Panc1 (cell line): ENCODE data around the gene MPL.

ENCODE experiments used
- SIN3A ChIP-seq: IDR thresholded peaks from 2 replicates; pipeline ENCODE4 v1.6.1; 2012; ENCODE audit warnings: low read depth, mild to moderate bottlenecking, low read length, moderate library complexity, borderline replicate concordance; ENCODE audit not compliant: insufficient read depth
- TCF7L2 ChIP-seq: IDR thresholded peaks from 2 replicates; pipeline ENCODE4 v1.6.1; 2011; ENCODE audit warnings: mild to moderate bottlenecking, low read depth, low read length, inconsistent platforms
- TF ChIP-seq, protein P1 (sequence below): fragments of 450-650 bp; IDR thresholded peaks from 2 replicates; pipeline ENCODE4 v1.5.1; 2017; ENCODE audit warnings: mild to moderate bottlenecking
- TF ChIP-seq, protein P2 (sequence below), 2 experiments: IDR thresholded peaks; 2 replicates each; pipeline ENCODE4 v1.6.1; 2011 to 2012; ENCODE audit warnings: low read depth in 2 of 2, control low read depth in 1 of 2, low read length in 1 of 2, mild to moderate bottlenecking in 1 of 2, moderate library complexity in 1 of 2; ENCODE audit not compliant: insufficient read depth in 1 of 2

DNA sequence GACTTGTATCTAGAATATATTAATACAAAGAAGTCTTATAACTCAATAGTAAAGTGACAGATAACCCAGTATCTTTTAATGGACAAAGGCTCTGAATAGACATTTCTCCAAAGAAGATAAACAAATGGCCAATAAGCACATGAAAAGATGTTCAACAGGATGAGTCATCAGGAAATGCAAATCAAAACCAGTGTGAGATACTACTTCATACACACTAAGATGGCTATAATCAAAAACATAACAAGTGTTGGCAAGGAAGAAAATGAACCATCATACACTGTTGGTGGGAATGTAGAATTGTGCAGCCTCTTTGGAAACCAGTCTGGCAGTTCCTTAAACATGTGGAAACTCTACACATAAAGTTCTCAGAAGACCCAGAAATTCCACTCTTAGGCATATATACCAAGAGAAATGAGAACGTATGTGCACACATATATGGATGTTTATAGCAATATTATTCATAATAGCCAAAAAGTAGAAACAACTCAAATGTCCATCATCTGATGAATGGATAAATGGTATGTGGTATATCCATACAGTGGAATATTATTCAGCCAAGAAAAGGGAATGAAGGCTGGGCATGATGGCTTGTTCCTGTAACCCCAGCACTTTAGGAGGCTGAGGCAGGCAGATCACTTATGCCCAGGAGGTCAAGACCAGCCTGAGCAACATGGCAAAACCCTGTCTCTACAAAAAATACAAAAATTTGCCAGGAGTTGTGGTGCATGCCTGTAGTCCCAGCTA, 9.9 kb upstream of the MPL start:
- TF ChIP-seq, protein P1, sequence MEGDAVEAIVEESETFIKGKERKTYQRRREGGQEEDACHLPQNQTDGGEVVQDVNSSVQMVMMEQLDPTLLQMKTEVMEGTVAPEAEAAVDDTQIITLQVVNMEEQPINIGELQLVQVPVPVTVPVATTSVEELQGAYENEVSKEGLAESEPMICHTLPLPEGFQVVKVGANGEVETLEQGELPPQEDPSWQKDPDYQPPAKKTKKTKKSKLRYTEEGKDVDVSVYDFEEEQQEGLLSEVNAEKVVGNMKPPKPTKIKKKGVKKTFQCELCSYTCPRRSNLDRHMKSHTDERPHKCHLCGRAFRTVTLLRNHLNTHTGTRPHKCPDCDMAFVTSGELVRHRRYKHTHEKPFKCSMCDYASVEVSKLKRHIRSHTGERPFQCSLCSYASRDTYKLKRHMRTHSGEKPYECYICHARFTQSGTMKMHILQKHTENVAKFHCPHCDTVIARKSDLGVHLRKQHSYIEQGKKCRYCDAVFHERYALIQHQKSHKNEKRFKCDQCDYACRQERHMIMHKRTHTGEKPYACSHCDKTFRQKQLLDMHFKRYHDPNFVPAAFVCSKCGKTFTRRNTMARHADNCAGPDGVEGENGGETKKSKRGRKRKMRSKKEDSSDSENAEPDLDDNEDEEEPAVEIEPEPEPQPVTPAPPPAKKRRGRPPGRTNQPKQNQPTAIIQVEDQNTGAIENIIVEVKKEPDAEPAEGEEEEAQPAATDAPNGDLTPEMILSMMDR = no peak
- TF ChIP-seq TCF7L2 (no peak), SIN3A (no peak)
- TF ChIP-seq, protein P2, sequence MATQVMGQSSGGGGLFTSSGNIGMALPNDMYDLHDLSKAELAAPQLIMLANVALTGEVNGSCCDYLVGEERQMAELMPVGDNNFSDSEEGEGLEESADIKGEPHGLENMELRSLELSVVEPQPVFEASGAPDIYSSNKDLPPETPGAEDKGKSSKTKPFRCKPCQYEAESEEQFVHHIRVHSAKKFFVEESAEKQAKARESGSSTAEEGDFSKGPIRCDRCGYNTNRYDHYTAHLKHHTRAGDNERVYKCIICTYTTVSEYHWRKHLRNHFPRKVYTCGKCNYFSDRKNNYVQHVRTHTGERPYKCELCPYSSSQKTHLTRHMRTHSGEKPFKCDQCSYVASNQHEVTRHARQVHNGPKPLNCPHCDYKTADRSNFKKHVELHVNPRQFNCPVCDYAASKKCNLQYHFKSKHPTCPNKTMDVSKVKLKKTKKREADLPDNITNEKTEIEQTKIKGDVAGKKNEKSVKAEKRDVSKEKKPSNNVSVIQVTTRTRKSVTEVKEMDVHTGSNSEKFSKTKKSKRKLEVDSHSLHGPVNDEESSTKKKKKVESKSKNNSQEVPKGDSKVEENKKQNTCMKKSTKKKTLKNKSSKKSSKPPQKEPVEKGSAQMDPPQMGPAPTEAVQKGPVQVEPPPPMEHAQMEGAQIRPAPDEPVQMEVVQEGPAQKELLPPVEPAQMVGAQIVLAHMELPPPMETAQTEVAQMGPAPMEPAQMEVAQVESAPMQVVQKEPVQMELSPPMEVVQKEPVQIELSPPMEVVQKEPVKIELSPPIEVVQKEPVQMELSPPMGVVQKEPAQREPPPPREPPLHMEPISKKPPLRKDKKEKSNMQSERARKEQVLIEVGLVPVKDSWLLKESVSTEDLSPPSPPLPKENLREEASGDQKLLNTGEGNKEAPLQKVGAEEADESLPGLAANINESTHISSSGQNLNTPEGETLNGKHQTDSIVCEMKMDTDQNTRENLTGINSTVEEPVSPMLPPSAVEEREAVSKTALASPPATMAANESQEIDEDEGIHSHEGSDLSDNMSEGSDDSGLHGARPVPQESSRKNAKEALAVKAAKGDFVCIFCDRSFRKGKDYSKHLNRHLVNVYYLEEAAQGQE (IDR thresholded peaks at IDR 0.05; ENCODE audit: insufficient read depth in 1 of 2, low read depth in 2 of 2, low read length in 1 of 2) = no peak
